NCI-H2227 (cell line): ENCODE measurements around the gene KCNIP4.

ENCODE experiments used
- DNase-seq: peaks from one replicate; lab custom pipeline; 2025; ENCODE audit not compliant: unreplicated experiment; lab: John Stamatoyannopoulos, UW

Gene KCNIP4

GRCh38 chr4:21211846-21212245 is 736.7 kb downstream of the KCNIP4 start:
- DNase-seq, result no peak

- DNase-seq, result no peak
Observed at GRCh38 chr4:21209860-21210259, 738.7 kb downstream of the KCNIP4 start.

- DNase-seq, result no peak
Observed at GRCh38 chr4:21205821-21206531, 742.6 kb downstream of the KCNIP4 start.

DNA sequence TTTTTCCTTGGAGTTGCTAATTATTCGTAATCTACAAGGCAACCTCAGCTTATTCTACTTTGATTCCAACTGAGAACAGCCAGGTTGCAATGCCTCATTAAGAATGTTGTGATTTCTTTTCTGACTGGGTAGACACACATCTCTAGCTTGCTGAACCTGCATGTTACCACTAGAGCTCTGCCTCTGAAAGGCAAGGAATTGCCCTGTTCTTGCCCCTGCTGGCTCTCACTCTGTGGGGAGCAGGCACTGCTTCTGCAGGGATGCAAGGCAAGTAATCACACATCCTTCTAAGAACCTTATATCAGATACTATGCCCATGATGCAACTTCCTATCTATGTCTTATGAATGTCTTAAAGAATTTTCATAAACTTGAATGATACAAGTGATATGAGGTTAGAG is 745.2 kb downstream of the KCNIP4 start:
- no peak for DNase-seq

DNA sequence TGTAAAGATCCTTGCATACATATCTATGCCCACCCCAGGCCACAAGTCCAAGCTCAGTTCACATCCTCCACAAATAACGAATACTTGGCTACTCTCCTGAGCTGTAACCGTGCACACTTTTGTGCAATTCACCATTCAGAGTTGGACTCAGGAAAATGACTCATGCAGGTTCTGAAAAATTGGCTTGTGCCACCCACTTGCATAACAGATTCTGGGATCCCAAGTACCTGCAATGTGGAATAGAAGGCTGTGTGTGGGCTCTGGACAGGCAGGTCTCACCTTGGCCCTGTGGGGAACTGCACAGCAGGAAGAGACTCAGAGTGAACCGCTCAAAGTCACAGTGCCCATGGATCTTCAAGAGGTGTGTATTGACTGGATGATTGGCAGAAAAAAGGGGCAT is 745.6 kb downstream of the KCNIP4 start:
- DNase-seq, result no peak

GRCh38 chr4:21198683-21199082 is 749.9 kb downstream of the KCNIP4 start:
- DNase-seq, result no peak

DNA sequence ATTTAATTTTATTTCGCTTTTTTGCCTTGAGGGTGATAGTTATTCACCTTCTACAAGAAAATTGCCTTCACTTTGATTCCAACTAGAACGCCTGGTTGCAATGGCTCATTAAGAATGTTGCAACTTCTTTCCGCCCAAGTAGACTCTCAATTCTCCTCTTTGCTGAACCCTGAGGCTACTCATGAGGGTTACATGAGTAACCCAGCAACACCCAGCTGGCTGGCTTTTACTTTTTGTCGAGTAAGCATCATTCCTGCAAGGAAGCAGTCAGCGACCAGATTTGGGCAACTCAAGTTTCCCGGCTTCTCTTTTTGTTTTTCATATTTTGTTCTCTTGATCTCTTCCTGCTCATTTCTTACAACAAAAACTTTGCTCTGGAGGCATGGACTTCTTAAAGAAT is 752.9 kb downstream of the KCNIP4 start:
- DNase-seq, result no peak

DNA sequence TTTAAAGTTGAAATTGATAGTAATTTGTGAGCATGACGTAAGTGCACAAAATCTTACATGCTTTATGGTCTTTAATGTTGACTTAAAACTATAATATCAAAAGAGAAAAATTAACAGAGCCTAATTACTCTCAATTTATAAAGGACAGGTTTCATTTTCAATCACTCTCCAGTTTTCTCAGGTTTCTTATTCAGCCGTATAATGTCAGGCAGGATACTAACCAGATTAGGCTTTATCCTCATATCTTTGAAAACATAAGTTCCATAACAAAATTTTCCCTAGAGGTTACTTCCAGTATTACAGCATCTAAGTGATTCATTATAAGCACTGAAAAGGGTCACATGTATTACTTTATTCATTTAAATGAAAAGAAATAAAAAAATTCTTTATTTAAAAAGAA is 756.2 kb downstream of the KCNIP4 start:
- DNase-seq, result no peak

- DNase-seq, result no peak
Observed at GRCh38 chr4:21191317-21191716, 757.3 kb downstream of the KCNIP4 start.

DNA sequence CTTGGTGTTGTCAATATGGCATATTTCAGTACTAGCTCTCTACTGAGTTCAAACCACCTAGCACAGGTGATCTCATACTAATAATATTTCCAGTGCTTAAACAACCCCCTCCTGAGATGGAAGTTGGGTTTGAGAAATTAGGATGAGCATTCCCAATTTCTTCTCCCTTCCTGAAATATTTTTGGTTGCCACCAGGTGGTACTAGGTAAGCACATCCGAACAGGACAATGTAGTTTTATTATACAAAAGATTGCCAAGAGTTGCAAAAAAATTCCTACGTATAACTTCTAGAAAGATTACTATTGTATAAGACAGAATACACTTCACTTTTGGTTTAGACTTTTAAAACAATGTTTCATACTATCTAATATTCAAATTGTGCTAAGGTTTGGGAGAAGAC is 763.8 kb downstream of the KCNIP4 start:
- no peak for DNase-seq

GRCh38 chr4:21181716-21182115 is 766.9 kb downstream of the KCNIP4 start:
- DNase-seq, result no peak

- no peak for DNase-seq
Observed at GRCh38 chr4:21177871-21178270, 770.7 kb downstream of the KCNIP4 start.

DNA sequence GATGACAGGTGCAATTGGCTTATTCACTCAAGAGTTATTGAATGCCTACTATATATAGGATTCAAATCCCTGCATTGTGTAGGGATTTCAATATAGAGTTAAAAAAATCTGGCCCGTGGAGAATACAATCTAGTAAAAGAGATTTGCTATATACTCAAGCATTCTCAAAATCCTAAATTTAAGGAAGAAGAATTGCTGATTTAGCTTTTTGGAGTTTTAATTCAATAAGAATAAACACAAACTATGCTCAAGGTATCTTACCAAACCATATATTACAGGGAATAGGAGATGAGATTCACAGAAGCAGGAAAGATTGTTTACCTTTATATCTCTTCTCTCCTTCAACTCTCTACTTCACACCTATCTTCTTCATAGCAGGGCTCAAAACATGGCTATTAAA is 771.5 kb downstream of the KCNIP4 start:
- DNase-seq, result no peak

- peak; percentile 18 for DNase-seq
Observed at GRCh38 chr4:21167711-21168110, 780.9 kb downstream of the KCNIP4 start.

DNA sequence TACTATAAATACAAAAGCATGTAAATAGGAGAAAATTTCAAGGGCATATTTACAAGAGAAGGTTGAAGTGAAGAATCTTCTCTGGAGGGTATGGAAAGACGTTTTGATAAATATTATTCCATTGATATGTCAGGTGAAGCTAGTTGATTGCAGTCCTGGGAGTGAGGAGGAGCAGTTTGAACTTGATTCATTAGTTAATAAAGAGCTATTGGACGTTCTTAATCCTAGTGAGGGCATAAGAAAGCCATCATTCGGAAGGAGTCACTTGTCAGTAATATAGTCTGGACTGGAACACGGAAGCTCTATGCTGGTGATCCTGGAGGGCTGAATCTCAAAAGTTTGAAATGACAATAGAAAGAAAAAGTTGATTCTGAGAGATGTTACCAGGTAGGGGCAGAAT is 793.2 kb downstream of the KCNIP4 start:
- DNase-seq, result no peak

DNA sequence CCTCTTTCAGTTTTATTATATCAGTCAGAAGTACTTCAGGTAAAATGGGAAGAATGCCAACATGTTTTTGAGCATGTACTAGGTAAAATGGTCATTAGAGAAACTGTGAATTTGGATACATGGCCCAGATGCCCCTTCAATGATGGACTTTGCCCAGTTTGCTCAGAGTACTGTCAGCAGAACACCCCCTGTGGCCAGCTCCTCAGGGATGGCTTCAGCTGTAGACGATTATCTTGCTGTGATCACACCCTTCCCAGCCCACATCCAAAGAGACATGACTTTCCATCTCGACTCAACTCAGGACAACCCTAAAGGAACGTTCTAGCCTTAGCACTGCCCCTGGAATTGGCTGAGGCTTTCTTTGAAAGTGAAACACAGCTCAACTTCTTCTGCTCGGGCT is 809.2 kb downstream of the KCNIP4 start:
- no peak for DNase-seq

DNA sequence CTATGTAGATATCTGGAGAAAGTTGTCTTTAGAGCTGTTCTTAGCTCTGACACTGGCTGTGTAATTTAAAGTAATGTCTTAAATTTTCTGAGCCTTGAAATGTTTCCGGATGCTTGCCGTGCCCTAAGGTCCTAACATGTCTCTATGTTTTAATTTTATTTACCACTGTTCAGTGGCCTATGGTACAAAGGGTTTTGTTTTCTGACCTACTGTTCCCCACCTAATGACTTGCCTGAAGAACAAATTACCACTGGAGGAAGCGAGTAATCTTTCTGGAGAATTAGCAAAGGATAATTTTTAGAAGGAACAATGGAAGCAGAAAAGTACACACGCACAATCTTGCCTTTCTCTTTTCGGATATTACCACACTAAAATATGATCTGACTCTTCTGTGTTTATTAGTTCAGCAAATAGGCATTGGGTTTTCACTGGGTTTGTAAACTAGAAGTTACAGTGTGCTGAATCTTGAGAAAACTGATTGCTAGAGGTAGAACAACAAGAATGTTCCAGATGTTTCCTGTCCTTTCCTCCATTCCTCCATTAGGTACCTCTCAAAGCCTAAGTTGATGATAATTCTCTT is 812.4 kb downstream of the KCNIP4 start:
- DNase-seq, result no peak

DNA sequence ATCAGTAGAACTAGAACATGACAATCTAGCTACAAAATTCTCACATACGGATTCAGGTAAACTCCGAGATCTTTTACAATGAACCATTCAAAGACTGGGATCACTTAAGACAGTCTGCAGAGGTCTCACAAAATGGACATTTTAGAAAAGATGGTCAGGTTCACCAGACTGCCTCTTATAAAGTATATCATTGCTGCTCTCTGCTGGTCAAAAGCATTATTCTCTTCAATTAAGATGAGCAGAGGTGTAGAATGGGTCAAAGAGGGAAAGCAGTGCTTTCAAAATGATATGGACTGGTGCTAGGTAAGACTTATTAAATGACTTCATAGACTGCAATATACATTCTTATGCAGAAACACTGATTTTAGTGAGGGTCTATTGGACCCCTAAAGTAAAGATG is 813.6 kb downstream of the KCNIP4 start:
- peak; percentile 50 for DNase-seq

GRCh38 chr4:21130606-21131005 is 818.0 kb downstream of the KCNIP4 start:
- DNase-seq, result no peak

DNA sequence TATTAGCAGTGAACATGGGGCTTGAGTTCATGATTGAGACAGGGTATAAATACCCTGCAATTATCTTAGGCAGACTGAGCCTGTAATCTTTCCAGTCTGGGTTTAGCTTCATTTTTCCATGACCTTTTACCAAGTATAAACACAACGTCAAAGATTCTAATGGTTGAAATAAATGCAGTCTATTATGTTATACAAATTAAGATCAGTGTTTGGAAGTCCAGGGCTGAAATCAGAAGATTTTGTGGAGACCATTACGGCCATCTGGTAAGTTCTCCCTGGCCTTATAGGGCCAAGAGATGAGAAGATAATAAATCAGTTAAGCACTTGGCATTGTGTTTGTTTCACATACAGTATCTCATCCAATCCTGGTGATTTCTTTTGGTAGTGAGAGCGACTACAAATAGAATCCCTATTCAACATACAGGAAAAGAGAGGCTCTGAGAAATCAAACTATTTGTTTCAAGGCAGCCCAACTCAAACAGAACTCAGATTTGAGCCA is 822.5 kb downstream of the KCNIP4 start:
- peak; percentile 85 for DNase-seq

GRCh38 chr4:21118301-21118700 is 830.3 kb downstream of the KCNIP4 start:
- no peak for DNase-seq

- no peak for DNase-seq
Observed at GRCh38 chr4:21117541-21118180, 830.9 kb downstream of the KCNIP4 start.
